GM23338 (cell line): ENCODE measurements around the gene TF.

ENCODE experiments used
- CTCF ChIP-seq, 2 experiments: fragments of 200-600 bp in 1 of 2; sonication (generic) in 1 of 2; conservative IDR thresholded peaks; 2 replicates each; pipeline versions ENCODE4 v1.5.1 to v1.6.1; 2016 to 2017; ENCODE audit warnings: antibody characterized with exemption in 2 of 2, low read depth in 2 of 2, mild to moderate bottlenecking in 2 of 2, moderate library complexity in 1 of 2
- EZH2 ChIP-seq: fragments of 200-600 bp; sonication (generic); IDR thresholded peaks from one replicate; pipeline ENCODE4 v1.8.0; 2017; ENCODE audit warnings: antibody characterized with exemption, mild to moderate bottlenecking, low read depth; ENCODE audit not compliant: unreplicated experiment
- POLR2AphosphoS5 ChIP-seq: IDR thresholded peaks from 2 replicates; pipeline ENCODE4 v1.6.1; 2016; ENCODE audit warnings: antibody characterized with exemption, low read depth
- TF ChIP-seq, protein P1 (sequence below): IDR thresholded peaks from one replicate; pipeline ENCODE4 v1.6.1; 2018; ENCODE audit warnings: antibody characterized with exemption; ENCODE audit not compliant: unreplicated experiment

GRCh38 chr3:133815386-133815785 is 69.2 kb downstream of the TF start:
- no peak for TF ChIP-seq CTCF (conservative IDR thresholded peaks at IDR 0.05; ENCODE audit: low read depth in 2 of 2)
- no peak for TF ChIP-seq POLR2AphosphoS5
- no peak for TF ChIP-seq EZH2
- TF ChIP-seq, protein P1, sequence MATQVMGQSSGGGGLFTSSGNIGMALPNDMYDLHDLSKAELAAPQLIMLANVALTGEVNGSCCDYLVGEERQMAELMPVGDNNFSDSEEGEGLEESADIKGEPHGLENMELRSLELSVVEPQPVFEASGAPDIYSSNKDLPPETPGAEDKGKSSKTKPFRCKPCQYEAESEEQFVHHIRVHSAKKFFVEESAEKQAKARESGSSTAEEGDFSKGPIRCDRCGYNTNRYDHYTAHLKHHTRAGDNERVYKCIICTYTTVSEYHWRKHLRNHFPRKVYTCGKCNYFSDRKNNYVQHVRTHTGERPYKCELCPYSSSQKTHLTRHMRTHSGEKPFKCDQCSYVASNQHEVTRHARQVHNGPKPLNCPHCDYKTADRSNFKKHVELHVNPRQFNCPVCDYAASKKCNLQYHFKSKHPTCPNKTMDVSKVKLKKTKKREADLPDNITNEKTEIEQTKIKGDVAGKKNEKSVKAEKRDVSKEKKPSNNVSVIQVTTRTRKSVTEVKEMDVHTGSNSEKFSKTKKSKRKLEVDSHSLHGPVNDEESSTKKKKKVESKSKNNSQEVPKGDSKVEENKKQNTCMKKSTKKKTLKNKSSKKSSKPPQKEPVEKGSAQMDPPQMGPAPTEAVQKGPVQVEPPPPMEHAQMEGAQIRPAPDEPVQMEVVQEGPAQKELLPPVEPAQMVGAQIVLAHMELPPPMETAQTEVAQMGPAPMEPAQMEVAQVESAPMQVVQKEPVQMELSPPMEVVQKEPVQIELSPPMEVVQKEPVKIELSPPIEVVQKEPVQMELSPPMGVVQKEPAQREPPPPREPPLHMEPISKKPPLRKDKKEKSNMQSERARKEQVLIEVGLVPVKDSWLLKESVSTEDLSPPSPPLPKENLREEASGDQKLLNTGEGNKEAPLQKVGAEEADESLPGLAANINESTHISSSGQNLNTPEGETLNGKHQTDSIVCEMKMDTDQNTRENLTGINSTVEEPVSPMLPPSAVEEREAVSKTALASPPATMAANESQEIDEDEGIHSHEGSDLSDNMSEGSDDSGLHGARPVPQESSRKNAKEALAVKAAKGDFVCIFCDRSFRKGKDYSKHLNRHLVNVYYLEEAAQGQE, result no peak
